HG02885 (cell line): ENCODE measurements around the gene TNNT3.

Experiments used
- ATAC-seq: cut with Tn5 transposase; IDR thresholded peaks from one replicate; pipeline ENCODE4 v1.9.1; 2021; ENCODE audit warnings: mild to moderate bottlenecking; ENCODE audit not compliant: unreplicated experiment, poor library complexity

Gene TNNT3

GRCh38 chr11:1920128-1920908 lies 815 bp downstream of the TNNT3 start:
- ATAC-seq: no peak

- ATAC-seq: no peak
Measured at GRCh38 chr11:1920909-1921573, 1.5 kb downstream of the TNNT3 start.

DNA sequence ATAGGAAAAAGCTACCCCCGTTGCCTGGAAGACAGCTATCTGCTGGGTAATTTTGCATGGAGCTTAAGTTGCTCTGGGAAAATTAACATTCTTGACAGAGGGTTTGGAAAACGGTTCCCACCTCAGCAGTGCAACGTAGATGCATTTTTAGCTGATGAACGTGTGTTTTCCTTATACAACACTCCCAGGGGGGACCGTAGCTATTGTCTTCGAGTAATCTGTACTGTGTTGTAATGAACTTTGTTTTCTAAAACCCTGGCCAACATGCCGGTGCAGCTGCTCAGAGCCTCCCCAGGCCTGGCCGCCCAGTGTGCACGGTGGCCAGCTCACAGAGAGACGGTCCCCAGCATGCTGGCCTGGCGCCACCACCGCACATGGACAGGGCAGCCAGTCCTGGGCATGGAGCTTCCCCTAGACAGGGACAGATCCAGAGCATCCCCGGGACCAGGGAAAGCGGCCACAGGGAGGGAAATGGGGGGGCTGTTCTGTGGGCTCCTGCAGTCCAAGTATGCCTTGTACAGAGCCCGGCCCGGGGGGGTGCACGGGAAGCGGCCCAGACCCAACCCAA lies 2.2 kb downstream of the TNNT3 start:
- no peak for ATAC-seq

DNA sequence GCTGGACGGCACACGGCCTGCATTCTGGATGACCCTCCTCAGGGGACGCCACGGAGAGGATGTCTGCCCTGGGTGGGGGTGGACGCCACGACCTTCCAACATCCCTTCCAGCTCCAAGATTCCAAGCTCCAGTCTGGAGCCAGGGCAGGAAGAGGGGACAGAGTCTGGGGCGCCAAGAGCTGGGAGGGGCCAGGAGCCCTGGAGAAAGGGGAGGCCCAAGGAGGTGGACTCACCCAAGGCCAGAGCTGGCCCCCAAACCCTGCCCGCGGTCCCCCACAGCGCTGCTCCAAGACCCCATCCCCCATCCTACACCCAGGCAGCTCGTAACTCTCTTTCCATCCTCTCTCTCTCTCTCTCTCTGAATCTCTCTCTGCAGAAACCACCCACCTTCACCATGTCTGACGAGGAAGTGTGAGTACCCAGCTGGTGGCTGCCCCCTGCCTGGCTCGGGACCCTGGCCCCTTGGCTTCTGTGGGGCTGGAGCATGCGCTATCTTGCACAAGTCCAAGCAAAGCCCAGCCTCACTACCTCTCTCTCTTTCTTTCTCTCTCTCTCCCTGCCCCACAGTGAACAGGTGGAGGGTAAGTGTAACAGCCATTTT lies 3.1 kb downstream of the TNNT3 start:
- ATAC-seq: no peak

GRCh38 chr11:1923201-1923956 lies 3.9 kb downstream of the TNNT3 start:
- no peak for ATAC-seq

GRCh38 chr11:1924181-1924580 lies 4.7 kb downstream of the TNNT3 start:
- no peak for ATAC-seq

- ATAC-seq: no peak
Measured at GRCh38 chr11:1924646-1925372, 5.3 kb downstream of the TNNT3 start.

DNA sequence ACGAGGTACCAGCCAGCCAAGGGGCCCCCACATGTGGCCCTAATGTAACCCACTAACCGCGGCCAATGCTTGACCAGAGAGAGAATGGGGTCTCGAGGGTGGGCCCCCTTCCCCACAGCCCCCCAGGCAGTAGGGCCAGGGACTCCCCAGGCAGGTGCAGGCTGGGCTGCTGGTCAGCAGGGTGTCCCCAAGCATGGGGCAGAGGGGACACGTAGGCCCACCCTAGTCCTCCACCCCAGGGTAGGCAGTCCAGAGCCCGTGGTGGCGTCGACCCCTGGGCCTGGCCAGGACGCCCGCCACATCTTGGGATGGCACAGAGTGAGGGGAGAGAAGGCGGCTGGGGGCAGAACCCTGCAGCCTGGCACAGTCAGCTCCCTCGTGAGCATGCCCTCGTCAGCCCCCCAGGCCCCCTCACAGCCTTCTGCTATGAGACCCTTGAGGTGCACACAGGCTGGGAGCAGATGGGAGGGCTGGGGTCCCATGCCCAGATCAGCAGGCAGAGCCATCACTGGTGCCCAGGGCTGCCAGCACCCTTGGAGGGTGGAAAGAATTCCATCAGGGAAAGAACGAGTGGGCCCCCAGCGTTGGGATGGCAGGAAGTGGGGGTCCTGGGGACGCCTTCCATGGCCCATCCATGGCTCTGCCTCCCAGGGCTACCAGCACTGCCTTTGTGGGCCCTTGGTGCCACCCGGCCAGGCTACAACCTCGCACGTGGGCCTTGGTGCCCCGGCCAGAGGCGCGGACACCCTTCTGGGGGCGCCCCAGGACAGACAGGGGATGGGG lies 6.1 kb downstream of the TNNT3 start:
- no peak for ATAC-seq

- ATAC-seq: no peak
Measured at GRCh38 chr11:1926156-1927025, 6.9 kb downstream of the TNNT3 start.

- no peak for ATAC-seq
Measured at GRCh38 chr11:1927026-1927847, 7.7 kb downstream of the TNNT3 start.

DNA sequence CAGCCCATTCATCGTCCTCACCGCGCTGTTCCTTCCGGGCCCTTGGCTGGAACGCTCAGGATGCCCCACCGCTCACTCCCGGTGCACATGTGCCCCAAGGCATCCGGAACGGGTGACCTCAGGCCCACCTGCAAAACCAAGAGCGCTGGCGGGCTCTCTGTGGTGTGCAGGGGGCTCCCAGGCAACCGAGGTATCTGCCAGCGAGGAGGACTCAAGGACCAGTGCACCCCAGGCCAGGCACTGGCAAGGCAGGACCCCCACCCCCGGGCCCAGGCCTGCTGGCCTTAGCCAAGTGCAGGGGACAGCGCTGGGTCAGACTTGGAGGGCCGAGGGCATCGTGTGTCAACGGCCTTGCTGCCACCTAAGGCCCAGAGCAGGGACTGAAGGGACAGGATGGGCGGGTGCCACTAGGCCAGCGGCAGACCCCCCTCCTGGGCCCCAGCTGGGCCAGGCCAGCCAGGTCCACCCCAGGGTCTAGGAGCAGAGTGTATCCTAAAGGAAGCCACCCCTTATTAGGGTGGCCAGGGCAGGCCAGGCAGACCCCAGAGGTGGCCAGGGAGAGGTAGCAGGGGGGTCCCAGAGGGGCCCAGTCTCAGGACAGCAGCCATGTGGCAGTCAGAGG lies 8.5 kb downstream of the TNNT3 start:
- ATAC-seq: no peak

DNA sequence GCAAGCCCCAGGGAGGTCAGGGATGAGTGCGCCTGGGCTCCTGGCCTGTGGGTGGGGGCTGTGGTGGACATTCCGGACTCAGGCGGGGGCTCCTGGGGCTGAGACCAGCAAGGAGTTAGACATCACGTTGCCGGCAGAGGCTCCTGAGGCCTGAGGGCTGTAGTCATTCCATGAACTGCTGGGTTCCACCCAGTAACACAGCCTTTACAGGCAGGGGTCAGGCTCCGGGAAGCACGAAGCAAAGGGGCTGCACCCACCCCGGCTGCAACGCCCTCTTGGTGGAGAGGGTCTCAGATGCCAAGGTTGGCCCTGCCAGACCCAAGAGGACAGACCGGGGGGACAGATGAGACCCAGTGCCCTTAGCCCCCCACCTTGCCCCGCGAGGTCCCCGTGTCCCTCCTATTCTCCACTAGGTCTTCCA lies 9.0 kb downstream of the TNNT3 start:
- ATAC-seq: no peak

DNA sequence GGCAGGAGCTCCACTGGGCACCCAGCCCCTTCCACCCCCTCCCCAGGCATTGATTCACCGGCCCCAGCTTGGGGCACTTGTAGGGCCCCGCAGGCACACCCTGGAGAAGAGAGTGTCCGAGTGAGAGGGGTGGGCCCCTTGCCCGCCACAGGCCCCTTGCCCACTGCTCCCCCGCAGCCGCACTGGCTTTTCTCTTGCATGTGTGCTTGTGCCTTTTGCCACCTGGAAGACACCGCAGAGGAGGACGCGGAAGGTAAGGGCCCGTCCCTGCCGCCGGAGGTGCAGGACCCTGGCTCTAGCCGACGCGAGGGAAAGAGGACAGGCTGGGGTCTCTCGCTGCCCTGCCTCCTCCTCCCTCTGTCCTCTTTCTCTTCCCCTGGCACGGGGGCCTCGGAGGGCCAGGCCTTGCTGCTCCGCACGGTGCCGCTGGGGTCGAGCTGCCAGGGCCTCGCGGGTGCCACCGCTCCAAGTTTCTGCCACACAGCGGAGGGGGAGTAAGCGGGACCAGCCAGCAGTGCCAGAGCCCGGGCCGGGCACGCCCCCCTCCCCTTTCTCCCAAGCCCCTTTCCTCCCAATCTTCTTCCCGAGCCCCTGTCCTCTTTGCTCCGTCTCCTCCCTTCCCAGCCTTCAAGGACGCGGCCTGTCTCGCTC lies 9.5 kb downstream of the TNNT3 start:
- ATAC-seq: no peak

DNA sequence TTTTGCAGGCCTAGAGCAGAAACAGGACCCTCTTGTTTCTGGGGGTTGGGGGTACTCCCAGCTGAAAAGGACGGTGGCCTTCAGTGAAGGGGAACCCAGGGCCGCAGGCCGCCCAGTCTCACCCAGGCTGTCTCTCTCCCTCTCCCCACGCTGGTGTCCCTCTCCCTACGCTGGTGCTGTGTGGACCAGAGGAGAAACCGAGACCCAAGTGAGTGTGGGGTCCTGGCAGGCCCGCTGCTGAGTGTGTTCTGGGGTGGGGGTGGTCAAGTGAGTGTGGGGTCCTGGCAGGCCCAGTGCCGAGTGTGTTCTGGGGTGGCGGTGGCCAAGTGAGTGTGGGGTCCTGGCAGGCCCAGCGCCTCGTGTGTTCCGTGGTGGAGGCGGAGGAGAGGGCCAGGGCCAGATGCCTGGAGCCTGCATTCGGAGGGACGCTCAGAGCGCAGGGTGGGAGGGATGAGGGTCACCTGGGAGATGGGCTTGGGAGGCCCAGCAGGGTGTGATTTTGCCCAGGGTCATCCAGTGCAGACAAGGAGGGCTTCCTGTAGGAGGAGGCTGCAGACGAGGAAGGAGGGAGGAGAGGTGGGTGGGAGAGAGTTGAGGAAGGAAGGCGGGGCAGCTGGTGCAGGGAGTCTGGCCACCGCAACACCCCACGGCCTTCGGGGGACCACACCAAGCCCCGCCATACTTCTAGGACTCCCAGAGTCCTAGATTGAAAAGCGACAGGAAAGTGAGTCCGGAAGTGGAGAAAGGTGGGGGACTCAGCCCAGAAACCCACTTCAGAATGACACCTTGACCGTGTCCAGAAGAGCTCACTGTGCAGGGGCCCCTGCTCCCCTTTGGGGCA lies 10.3 kb downstream of the TNNT3 start:
- no peak for ATAC-seq

- ATAC-seq: no peak
Measured at GRCh38 chr11:1930462-1930830, 10.9 kb downstream of the TNNT3 start.
